HG03460 (cell line): Measurements from ENCODE around the gene DCX.

ENCODE experiments used
- ATAC-seq: cut with Tn5 transposase; IDR thresholded peaks from one replicate; pipeline ENCODE4 v1.9.1; 2021; ENCODE audit not compliant: unreplicated experiment

Gene DCX

DNA sequence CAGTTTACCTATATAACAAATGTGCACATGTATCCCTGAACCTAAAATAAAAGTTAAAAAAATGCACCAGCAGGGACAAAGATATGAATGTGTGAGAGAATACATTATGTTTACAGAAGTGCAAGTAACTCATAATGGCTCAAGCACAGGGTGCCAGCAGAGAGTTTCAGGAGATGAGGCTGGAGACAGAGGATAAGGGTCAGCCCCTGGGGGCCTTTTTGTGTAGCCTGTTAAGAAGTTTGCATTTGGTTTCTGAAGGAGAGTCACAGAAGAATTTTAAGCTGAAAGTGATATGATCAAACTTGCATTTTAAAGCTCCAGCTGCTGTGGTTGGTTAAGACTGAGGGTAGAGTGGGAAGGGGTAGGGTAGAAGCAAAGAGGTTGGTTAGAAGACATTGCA lies 93.1 kb downstream of the DCX start:
- no peak for ATAC-seq

DNA sequence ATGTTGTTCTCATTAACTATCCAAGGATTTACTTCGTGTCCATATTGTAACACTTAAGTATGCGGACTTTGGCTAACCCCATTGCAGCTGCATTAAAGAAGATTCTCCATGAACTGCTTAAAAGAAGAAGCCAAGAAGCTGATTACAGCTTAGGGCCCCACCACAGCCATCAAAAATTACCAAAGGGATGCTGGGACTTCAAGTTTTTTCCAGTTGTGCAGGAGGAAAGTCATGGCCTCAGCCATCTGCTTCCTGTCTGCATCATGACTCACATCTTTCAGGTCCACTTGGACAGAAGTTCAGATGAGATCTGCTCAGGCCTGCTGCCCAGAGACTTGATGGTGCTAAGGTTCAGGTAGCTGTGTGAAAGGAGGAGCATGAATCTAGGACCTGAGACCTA lies 102.9 kb downstream of the DCX start:
- no peak for ATAC-seq

DNA sequence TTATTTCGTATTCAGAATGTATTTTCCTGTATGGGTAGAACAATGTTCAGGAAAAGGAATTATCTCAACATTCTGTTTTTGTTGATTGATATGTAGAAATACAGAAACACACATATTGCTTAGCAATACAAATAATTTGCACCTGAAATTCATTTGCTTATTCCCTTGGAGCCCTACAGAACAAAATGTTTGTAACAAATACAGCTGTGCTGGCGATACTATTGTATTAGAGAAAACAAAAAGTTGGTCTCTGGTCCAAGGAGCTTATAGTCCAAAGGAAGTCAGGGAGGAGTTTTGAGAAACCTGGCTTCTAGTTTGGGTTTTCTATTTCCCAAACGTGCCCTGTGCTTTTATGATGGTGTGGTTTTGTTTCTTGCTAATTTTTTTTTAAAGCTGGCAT lies 104.0 kb downstream of the DCX start:
- no peak for ATAC-seq

DNA sequence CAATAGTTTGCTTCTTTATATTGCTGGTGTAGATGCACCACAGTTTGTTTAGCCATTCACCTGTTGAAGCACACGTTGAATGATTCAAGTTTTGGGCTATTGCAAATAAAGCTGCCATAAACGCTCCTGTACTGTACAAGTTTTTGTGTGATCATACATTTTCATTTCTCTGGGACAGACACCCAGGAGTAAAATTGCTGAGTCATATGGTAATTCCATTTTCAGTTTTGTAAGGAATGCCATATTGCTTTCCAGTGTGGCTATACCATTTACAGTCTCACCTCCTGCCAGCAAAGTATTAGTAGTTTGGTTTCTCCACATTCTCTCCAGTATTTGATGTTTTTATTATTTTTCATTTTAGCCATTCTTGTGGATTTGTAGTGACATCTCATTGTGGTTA lies 109.7 kb downstream of the DCX start:
- ATAC-seq: no peak

DNA sequence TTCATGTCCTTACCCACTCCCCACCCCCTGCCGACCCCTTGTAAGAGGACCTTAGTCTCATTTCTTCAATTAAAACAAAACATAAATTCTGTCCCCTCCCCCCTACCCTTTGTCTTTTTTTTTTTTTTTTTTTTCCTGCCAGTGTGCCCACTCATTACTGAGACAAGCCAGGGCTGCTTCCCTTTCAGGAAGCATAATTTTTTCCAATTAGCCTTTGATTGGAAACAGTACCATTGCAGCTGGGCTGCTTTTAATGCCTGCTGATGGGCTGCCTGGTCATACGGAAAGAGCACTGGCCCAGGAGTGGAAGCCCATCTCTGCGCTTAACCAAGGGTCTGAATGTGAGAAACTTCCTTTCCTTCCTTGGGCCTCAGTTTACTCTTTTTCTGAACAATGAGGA lies 123.2 kb downstream of the DCX start:
- ATAC-seq: no peak

DNA sequence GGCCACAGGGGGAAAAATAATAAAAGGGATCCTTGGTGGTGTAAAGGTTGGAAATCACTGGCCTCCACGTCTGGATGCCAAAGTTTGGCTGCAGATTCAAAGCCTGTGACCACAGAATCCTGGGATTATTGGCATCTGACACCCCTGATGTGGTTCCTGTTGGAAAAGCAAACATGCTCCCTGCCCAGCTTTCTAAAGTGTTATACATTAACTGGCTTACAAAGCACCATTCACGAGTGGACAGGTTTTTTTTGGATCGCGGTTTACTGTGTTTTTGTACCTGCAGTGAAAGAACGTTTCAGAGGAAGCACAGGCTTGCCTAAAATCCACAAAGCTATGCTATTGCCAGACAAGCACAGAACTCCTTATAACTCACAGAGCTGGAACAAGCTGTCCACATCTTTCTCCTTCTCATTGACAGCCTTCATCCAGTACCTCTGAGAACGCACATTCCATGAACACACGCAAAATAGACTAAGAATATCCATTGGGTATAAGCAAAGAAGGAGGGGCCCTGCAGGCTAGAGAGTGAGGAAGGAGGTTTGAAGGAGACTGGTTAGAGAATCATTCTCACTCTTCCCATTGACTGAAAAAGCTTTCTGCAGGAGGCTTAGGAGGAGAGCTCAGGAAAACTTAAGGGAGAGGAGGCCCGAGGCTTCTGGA lies 127.2 kb downstream of the DCX start:
- ATAC-seq: no peak

DNA sequence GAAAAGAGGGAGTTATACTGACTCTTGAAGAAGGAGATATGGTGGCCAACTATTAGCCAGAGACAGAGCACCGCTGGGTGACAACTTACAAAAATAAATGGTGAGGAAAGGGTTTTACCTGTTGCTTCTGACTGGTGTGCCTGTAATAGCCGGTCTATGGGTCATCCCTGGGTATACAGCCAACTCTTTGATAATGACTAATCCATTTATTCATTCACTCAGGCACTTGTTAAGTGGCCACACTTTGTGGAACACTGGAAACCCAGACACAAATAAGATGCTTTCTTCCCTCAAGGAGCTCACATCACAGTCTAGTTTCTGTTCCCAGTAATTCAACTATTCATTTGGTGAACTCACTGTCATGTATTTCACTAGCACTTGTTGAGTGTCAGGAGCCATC lies 128.5 kb downstream of the DCX start:
- no peak for ATAC-seq

DNA sequence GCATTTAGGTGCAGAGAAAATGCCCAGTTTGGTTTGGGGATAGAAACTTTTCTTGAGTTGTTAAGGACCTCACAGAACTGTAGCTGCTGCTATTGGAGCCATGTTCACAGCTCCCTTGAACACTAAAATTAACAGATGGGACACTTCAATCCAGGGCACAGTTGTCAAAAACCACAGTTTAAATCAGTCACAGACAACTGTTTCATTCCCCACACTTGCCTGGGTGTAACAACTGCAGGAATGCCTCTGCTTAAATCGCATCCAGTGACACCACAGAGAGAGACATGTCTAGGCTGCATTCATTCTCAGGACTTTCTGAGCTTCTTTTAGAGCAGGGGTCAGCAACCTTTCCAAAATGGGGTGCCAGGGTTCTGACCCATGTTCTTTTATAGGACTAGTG lies 129.0 kb downstream of the DCX start:
- no peak for ATAC-seq

DNA sequence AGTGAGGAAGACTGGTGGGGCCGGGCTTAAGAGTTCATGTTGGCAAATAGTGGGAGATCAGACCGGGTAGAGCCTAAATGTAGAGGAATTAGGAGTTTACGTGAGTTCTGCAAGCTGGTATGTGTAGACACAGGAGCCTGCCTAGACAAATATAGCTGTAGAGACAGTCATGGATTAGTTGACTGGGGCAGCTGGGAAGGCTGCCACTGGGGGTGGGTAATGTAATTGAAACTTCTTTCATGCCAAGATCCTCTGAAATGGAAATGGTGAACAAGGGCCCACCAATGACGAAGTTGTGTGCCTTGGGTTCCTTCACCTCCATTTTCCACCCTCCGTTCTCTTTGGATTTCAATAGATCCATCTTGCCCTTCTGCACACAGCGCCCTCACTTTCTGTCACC lies 129.9 kb downstream of the DCX start:
- no peak for ATAC-seq

DNA sequence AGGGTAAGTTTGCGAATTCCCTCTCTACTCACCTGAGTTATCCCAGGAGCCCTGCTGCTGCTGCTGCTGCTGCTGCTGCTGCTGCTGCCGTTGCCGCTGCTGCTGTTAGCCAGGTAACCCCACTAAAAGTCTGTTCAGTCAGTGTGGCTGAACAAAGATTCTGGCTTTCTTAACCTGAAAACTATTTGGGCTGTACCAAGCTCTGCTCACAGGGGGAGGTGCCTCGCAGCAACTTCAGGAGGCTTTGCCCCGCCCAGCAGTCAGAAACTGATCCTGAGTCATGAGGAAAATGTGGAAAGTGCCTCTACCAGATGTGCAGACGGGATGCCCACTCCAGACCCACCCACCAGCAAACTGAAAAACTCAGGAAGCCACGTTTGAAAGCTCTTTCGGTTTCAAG lies 141.7 kb downstream of the DCX start, which contains the start of gene CAPN6:
TSS of gene CAPN6 (minus strand) at position 145 of the 400 bp plus-strand sequence. CDS start 6,547 bp downstream, outside the sequence.
- ATAC-seq: no peak

DNA sequence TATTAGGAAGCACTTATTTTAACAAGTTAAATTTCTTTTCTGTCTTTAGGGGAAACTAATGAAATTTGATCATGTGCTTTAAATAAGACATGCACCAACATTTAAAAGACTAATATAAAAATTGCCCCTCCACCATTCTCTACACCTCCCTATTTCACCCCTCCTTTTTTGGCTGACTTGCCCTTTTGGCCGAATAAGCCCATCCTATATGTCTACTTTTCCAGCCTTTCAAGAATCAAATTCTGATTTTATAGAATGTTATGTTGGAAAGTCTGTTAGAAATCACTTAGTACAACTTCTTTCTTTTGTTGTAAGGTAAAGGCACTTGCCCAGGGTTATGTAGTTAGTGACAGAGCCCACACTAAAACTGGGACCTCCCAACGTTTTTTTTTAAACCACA lies 143.5 kb downstream of the DCX start:
- ATAC-seq: no peak

DNA sequence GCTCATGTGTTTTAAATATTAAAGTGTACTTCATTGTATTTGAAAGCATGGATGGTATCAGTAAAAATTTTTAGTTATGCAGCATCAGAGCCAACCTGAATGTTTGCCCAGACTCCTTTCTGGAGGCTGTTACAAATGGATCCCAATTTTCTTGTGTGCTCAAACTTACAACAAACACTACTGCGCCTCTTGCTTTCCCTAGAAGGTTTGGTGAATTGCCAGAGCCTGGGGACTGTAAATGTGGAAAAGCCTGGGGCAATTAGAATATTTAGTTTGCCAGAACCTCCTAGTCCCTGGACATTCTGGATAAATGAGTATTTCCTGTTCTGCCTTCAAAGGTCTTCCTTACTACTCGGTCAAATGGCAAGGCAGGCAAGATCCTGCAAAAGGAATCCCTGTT lies 146.5 kb downstream of the DCX start:
- ATAC-seq: no peak

DNA sequence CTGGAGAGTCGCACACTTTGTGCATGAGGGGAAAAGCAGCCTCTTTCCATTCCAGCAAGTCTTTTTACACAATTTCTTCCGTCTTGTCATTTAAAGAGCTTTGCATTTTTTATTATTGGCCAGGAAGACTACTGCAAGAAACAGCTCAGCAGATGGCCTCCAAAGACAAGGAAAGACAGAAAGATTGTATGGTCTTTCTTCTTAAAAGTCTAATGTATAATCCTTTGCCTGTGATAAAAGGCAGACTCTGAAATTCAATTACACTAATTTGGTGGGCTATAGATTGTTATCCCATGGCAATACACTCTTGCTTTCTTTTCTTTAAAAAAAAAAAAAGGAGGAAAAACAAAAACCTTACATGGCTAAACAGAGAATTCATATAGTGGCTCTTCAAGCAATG lies 147.6 kb downstream of the DCX start:
- no peak for ATAC-seq

DNA sequence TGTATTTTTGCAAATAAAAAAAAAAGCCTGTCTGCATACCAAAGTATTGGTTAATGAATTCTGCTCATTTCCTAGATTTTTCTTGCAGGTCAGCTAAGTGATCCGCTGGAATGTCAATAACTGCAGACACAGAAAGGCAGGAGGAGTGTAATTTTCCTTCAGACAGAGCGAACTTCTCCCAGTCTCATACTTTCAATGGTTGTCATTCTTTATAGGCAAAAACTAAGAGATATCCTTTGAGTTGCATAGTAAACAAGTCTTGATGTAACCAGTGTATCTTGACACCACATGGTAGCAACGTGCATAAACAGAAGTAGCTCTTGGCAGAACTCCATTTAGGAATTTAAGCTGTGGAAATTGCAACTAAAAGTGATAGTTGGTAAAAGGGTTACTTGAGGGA lies 149.9 kb downstream of the DCX start:
- ATAC-seq: no peak

DNA sequence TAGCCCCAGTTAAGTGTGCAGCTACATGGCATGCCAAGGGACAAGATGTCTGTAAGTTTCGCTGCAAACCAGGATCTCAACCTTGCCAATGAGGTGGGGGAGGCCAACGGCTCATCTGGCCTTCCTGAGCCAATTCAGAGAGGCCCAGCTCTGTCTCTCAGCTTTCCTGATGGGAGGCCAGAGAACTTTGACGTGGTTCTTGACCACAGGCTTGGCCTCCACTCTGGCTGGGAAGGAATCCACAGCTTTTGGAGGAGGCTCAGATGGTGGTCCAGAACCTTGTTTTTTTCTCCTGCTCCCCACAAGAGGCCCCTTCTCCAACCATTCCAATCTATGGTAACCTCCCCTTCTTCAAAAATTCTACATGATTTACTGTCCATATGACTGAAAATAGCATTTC lies 151.5 kb downstream of the DCX start:
- ATAC-seq: no peak

DNA sequence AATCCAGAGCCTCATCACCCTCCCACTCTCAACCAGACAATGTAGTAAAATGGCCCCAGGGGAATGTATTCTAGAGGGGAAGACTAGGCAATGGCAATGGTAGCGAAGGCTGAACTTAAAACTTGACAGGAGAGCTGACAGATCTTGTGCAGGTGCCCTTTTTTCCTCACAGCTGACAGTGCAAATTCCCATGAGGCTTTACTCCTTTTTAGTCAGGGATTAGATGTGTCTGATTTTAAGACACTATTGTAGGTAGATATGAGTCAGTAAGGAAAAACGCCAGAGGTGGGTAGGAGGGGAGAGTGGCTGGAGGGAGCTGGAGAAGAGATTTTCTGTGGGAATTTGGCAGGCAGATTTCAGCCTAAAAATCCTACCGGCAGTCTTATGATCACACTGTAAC lies 152.4 kb downstream of the DCX start:
- no peak for ATAC-seq

DNA sequence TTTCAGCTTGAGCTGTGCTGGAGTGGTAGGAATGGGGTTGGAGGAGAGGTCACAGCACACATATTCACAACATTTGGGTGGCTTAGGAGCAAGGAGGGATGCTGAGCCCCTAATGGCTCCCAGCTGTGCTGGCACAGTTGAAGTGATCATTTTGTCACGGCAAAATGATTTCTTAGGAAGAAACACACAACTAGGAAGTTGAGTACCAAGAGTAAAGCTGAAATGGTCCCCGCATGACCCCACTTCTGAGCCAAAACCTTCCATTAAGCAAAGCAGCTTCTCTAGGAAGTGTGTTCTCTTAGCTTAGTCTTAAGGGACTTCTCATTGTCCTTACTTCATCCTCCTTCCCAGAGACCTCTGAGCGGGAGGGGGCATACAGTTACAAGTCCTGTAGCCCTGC lies 154.3 kb downstream of the DCX start:
- no peak for ATAC-seq

DNA sequence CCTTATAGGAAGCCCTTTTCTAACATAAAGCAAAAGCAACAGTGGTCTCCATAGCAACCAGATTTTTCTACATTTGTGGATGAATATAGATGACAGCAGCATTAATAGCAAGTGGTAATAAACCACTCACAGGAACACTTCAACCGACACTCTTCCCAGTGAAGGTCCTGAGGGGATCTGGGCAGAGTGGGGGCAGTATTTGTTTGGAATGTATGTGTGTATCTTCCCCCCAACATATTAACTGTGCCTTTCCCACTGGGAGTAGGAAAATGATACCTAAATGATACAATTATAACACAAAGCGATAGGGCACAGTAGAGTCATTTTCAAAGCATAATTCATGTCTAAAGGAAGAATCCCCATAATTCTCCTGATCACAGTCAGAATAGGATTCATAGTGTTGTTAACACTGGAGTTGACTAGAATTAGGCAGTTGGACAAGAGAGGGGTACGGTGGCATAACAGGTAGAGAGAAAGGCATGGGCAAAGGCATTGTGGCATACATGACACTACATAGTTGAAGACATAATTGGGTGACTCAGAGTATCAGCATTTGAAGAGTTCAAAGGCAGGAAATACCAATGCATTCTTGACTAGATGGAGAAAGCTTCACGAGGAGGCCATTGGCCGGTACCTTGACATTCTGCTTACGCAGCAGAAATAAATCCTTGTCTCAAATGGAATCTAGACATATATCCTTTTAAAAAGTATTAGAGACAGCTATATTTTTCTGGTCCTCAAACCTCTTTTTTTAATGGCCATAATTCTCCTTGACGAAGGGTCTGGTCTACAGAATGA lies 156.9 kb downstream of the DCX start:
- ATAC-seq: no peak

DNA sequence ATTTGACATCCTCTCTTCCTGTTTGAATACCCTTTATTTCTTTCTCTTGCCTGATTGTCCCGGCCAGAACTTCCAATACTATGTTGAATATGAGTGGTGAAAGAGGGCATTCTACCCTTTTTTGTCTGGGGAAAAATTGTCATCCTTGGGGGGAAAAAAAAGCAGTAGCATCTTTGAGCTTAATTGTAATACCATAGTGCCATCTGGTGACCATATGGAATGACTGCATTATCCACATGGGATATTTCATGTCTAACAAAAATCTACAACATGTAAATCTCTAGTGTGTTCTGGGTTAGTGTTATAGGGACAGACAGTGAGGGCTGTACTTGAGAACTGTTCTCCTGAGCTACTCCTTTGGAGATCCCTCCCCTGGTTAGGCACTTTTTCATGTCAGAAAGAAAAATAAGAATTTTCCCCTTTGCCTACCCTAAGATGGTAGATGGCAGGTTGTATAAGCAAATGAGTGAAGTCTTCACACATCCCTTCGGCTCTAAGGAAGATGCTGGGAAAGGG lies 167.7 kb downstream of the DCX start:
- no peak for ATAC-seq
